Uterus (tissue), 2 donors: ENCODE results near the gene KCNQ1.

ENCODE experiments used
- POLR2A ChIP-seq, 2 donors: fragments of 450-650 bp; IDR thresholded peaks; one replicate each; pipeline ENCODE4 v1.6.1; 2016; ENCODE audit warnings: antibody characterized with exemption in 2 of 2, mild to moderate bottlenecking in 1 of 2, moderate library complexity in 1 of 2
- TF ChIP-seq, protein P1 (sequence below), 4 experiments: fragments of 200-600 bp in 2 of 4; fragments of 450-650 bp in 2 of 4; sonication (generic) in 2 of 4; IDR thresholded peaks; one replicate each; pipeline ENCODE4 v1.5.1; 2016 to 2019; ENCODE audit warnings: antibody characterized with exemption in 4 of 4, mild to moderate bottlenecking in 2 of 4, moderate library complexity in 1 of 4

DNA sequence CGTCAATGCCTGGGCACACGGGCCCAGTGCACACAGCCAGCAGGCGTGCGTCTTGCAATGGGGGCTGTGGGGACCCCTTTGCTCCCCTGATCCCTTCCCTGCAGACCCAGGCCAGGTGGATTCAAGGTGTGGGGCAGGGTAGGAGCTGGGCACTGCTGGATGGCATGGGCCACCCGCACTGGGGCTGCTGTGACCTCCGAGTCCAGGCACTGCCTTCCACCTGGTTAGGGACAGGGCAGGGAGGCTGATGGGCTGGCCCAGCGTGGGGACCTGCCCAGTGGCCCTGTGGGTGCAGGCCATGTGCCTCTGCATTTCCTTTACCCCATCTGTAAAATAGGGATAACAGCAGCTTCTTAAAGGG is 22.9 kb downstream of the KCNQ1 start:
- TF ChIP-seq, protein P1, sequence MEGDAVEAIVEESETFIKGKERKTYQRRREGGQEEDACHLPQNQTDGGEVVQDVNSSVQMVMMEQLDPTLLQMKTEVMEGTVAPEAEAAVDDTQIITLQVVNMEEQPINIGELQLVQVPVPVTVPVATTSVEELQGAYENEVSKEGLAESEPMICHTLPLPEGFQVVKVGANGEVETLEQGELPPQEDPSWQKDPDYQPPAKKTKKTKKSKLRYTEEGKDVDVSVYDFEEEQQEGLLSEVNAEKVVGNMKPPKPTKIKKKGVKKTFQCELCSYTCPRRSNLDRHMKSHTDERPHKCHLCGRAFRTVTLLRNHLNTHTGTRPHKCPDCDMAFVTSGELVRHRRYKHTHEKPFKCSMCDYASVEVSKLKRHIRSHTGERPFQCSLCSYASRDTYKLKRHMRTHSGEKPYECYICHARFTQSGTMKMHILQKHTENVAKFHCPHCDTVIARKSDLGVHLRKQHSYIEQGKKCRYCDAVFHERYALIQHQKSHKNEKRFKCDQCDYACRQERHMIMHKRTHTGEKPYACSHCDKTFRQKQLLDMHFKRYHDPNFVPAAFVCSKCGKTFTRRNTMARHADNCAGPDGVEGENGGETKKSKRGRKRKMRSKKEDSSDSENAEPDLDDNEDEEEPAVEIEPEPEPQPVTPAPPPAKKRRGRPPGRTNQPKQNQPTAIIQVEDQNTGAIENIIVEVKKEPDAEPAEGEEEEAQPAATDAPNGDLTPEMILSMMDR (IDR thresholded peaks at IDR 0.05) = no peak
- TF ChIP-seq POLR2A (IDR thresholded peaks at IDR 0.05) = no peak
